Measurements from ENCODE around the gene LRRC8C.
"Not testable (repeated sequence)": the region's sequence is repeated elsewhere in the genome, so short reads cannot be mapped to it uniquely, and the experiment has no call there.

Gene LRRC8C

DNA sequence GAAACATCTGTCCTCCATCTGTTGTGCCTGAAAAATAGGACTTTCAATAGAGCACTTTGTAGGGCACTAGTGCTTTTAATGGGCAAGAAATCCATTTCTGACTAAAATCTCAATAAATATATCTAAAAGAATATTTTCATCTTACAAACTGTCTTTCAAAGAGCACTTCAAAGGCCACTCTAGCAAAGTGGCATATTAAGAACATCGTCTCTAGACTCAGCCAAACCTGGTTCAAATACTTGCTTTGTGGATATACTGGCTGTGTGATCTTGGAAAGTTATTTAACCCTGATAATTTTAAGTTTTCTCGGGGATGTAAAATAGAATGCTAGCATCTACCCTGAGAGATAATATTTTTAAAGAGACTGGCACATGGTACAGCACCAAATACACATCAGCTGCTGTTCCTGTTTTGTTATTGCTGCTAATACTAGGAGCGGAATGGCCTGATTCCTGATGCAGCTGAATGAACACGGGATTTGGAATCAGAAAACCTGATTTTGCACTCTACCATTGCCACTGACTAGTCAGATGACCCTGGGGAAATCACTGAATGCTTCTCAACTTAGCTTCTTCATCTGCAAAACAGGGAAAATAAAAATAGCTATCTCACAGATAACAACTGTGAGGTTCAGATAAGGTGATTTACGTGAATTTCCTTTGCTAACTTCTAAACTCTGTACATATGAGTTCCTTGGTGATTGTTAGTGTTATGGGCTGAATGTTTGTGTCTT lies 25.2 kb upstream of the LRRC8C start:
- no peak for DNase-seq (ENCODE audit: low read depth)

DNA sequence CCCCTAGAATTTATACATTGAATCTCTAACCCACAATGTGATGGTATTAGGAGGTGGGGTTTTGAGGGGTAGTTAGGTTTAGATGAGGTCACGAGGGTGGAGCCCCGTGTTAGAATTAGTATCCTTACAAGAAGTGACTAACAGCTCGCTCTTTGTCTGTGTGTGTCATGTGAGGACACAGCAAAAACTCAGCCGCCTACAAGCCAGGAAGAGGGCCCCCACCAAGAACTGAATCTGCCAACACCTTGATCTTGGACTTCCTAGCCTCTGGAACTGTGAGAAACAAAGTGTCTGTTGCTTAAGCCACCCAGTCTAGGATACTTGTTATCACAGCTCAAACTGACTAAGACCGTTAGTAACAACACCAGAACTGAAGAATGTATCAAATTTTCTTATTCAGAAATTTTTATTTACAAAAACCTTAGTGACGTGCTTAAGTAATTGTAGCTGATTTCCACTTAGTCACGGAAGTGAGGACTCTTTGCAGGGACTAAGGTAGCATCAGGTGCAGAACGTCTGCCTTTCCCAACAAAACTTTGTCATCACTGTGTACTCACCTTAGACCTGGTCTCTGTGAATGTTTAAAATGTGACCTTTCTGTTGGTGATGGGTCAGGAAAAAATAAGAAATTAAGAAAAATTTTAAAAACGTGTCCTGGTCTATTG lies 24.5 kb upstream of the LRRC8C start:
- peak; percentile 46 for DNase-seq (ENCODE audit: low read depth)

DNA sequence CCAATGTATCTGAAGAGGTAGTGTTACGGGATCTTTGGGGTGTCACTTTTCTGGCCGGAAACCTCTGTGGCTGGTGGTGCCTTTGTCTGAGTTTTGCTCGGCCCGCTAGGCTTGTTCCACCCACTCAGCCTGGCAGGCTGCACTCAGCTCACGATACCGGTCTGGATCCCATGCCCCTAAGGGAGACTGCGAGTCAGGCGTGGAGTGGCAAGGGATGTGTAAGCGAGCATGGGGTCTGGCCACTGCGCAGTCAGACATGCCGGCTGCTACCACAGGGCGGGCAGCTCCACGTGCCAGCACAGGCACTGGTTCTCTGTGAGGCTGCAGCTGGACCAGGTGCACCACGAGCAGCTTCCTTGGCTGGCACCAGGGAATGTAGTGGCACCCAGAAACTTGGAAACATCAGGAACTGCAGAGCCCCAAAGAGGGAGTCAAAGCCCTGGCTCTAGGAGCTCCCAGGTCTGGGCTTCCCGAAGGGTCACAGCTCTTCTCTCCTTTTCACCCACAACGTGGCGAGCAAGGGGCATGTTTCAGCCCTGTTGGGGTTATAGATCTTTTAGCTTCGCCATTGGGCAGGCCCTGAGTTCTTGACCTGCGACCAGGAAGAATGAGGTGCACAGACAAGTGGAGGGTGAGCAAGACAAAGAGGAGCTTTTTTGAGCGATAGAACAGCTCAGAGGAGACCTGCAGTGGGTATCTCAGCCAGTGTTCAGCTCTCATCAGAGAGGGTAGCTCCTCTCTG lies 23.8 kb upstream of the LRRC8C start:
- no peak for DNase-seq (ENCODE audit: low read depth)

DNA sequence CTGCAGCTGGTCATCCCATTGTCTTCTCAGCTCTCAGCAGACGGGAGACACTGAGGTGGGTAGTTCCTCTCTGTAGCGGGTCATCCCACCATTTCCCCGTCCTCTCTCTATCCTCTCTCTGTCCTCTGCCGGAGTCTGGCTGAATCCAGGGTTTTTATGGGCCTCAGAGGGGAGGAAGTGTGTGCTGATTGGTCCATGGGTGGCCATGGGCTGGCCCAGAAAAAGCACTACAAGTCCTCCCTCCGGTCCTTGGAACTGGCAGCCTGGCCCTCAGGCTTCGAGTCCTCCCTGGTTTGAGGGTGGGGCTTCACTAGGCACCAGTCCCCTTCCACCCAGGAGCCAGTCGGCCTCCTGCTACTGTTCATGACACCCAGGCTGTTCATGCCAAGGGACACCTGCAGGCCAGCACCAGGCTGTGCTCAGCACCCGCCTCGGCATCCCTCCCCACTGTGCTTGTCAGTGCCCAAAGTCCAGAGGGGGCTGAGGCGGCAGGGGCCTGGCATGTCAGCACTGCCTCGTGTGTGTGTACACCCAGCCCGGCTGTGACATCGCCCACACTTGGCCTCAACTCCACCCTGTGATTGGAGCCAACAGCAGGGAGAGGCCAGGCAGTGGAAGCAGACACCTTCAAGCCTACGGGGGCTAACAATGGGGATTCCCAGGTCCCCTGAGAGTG lies 23.0 kb upstream of the LRRC8C start:
- no peak for DNase-seq (ENCODE audit: low read depth)

DNA sequence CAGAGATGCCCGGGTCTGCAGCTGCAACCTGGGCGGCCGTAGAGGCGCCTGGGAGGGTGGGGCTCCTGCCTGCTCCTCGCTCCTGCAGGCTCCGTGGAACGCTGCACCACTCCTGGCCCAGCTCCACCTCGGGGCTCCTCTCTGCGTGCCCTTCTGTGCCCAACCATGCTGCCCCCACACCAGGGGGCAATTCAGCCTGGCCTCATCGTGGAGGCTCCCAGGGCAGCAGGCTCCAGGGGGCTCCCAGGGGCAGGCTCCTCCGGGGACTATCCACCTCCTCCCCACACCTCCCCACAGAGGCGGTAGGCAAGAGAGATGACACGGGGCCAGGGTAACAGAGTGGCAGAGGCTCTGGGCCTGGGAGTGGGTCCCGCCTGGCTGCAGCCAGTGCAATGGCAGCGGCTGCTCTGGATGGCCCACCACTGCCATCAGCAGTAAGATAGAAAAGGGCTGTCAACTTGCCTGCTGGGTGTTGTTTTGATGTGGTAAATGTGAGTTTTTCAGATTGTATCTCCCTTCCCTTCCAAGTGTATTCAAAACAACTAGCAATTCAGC lies 22.4 kb upstream of the LRRC8C start:
- DNase-seq (ENCODE audit: low read depth) = no peak

DNA sequence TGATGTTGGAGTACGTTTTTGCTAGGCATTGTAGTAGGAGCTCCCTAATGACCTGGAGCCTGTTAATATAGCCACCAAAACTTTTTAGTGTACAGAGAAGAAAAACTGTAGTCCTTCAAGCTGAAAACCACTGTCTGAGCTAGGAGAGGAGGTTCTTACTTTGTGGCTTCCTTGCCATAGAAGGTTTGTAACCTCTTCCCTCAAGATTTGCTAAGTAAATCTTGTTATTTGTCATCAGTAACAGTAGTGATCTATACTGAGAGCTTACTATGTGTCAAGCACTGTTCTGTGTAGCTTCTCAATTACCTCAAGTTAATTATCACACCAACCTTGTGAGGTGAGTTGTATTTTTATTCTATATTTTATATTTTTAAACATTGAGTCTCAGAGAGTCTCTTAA lies 21.2 kb upstream of the LRRC8C start:
- DNase-seq (ENCODE audit: low read depth) = no peak

DNA sequence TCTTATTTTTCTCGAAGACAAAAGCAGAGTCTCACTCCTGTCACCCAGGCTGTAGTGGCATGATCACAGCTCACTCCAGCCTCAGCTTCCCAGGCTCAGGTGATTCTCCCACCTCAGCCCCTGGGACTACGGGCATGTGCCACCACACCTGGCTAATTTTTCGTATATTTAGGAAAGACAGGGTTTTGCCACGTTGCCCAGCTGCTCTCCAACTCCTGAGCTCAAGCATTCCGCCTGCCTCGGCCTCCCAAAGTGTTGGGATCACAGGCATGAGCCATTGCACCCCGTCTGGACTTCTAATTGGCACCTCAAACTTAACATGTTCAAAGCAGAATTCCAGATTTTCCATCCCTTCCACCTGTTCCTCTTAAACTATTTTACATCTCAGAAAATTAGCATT lies 19.0 kb upstream of the LRRC8C start:
- no peak for DNase-seq (ENCODE audit: low read depth)

DNA sequence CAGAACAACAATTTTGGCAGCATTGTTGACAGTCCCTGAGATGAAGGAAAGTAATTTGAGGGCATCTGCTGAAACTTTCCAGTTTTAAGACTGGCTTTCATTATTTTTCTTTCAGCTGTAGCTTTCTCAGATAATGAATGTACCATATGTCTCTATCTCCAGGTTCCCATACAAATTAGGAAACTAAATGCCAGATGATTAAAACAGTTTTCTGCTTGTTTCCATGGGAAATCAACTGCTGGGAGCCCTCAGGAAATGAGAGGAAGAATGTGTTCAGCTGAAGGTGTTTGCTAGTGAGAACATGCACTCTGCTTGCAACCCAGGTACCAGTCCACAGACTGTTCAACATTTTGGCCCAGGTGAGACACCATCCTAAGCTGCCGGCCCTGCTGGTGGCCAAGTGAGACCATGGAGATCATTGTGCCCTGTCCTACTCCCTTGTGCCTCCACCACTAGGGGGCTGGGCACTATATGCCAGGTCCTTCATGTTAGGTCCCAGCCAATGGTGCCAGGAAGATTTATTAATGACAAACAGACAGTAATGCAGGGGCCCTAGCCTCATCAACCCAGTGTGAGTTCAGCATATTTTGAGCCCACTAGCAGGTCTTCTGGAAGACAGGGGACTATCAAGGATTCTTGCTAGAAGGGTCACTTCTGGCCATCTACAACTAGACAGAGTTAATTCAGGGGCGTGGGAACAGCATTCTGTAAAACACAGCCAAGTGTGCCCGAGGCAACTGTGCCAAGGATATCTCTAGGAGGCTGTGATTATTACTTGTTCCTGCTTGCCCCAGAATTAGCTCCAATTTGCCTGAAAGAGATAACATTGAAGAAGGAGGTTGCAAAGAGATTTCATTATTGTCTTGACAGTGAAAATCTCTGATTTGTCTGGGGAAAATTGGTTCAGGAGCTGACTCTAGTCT lies 17.0 kb upstream of the LRRC8C start:
- DNase-seq (ENCODE audit: low read depth) = peak; percentile 43

DNA sequence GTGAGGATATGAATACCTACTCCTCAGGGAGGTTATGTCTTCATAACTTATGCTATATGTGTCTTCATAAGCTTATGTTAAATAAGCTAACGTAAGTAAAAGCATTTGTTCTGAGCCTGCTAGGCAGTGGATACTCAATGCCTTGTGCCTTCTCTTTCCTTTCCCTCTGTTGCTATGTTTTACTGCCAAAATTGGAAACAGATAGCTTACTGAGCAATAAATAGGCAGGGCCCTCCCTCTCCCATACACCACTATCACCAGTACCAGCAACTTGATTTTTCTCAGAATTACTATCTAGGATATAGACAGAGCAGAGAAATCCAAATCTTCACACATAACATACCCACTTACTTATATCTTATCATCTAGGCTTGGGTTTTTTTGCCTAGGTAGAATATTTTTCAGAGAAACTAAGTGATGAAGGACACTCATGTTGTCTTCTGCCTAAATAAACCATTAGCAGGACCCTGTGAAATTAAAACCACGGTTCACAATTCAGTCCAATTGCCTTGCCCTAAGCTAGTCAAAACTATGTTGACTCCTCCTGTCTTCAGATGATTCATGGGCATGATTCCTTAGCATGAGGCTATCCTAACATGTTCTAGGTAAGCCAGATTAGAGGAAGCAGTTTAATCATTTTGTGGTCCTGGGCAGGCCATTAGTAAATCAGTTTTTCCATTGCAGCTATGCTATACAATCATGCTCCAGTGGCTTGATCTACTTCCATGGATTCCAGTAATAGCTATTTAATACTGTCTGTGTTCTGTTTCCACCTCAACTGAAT lies 15.9 kb upstream of the LRRC8C start:
- DNase-seq (ENCODE audit: low read depth) = no peak

DNA sequence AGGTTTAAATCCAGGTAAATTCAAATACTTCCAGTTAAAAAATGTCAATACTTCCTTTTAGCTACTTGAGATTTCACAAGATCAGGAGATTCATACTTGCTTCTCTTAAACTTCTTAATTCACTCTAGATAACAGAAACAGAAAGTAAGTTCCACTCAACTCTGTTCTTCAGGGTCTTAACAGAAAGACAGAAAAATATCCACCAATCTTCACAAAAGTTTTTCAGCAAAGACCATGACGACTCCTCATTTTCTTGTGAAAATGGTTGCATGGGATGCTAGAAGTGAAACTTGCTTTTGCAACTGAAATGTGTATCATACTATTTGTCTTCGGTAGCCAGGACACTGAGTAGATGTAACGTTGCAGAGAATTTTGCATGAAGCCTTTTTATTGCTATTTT lies 12.3 kb upstream of the LRRC8C start:
- no peak for DNase-seq (ENCODE audit: low read depth)

DNA sequence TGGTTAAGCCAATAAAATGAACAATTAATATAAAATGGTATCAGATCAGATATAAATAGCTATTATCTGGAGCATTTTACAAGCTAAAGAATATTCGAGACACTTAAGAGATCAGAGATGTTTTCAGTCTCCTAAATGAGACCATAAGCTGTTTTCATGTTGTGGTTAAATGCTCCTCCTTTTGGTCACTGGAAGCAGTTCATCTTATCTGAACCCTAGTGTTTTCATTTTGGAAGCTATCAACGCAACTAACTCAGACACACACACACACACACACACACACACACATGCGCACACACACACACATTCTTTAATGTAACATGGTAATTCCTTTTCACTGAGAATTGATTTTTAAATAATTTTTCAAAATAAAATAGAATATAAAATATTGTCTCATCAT lies 10.0 kb upstream of the LRRC8C start:
- peak; percentile 17 for DNase-seq (ENCODE audit: low read depth)

DNA sequence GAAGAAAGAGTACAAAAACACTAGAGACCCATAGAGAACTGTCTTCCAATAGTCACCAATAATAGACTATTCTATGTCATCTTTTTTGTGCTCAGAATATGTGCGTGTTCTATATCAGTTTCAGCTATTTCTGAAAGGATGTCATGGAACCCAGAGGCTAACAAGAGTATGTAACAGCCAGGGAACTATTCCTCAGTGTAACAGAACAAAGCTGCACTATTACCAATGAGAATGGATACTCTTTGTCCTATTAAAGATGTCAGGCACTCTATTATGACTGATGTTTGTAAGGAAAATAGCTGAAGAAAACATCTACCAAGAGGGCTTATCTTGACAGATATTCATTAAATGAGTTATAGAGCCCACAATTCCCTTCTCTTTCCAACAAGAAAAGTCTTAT lies 8.6 kb upstream of the LRRC8C start:
- no peak for DNase-seq (ENCODE audit: low read depth)

DNA sequence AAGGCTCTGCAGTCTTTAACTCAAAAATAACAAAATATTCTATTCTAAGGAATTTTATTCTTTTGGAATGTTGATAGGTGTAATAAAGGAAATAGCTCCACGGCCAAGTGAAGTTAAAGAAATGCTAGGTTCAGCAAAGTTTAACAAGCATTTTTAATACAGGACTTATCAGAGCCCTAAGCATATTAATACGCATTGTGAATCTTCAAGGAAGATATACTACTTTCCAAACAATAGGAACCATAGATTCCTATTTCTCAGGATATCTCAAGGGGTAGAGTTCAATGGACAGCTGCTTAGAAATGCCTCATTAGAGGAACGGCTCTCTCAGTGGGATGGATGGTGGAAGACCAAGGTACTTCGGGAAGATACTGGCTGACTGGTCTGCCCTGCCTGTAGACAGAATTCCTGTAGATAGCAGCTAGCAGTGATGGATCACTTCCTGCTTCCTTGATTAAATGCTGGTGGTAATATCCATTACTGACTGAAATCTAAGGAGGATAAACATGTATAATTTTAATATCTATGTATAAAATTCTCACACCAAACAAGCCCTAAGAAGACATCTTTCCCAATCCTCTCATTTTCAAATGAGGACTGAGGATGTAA lies 8.1 kb upstream of the LRRC8C start:
- DNase-seq (ENCODE audit: low read depth) = no peak

DNA sequence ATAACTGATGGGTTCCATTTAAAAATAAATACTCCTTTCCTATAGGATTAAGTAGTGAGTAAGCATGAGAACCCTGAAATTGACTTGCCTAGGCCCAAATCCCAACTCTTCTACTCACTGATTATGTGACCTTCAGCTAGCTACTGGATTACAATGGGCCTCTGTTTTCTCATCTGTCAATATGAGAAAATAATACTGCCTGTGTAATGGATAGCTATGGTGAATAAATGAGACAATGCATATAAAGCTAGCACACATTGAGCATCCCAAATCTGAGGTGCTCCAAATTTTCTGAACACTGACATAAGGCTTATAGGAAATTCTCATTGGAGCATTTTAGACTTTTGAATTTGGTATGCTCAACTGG lies 5.3 kb upstream of the LRRC8C start:
- no peak for DNase-seq (ENCODE audit: low read depth)

DNA sequence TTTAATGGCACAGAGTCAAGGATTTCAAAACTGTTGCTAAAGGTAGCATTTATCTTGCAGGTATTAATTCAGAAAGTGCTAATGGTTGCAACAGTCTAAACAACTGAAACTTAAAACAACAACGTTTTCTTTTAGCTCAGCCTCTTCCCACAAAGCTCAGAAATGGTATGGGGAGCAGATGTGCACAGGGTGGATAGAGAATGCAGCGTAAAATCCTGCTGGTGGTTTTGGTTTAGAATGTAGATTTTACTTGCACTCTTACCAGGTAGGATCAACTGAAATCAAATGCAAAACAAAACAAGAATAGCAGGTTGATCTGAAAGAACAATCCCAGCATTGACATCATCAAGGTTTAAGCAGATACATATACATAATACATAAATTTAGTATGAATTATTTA lies 3.8 kb upstream of the LRRC8C start:
- DNase-seq (ENCODE audit: low read depth) = no peak

DNA sequence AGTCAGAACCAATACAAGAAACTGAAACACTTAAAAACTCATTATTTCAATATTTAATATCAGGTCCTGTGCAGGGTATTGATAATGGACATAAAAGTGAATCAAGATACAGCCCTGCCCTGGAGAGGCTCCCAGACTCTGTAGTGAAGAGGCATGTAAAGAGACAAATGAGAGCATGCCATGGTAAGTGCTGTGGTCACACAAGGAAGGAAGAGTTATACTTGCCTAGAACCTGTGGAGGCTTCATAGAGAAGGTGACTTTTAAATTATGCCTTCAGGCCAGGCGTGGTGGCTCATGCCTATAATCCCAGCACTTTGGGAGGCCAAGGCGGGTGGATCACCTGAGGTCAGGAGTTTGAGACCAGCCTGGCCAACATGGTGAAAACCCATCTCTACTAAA lies 3.3 kb upstream of the LRRC8C start:
- not testable (repeated sequence) for DNase-seq (ENCODE audit: low read depth)

DNA sequence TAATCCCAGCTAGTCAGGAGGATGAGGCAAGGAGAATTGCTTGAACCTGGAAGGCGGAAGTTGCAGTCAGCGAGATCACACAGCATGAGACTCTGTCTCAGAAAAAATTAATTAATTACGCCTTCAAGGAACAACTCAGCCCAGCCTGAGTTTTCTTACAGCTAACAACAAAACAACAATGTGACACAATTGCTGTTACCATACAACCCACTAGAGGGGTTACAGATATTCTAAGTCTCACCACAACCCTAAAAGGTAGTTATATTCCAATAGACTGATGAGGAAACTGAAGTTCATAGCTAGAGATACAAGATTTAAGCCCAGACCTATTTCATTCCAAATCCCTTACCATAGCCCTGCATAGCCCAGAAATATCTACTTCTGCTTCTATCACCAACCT lies 2.9 kb upstream of the LRRC8C start:
- no peak for DNase-seq (ENCODE audit: low read depth)

DNA sequence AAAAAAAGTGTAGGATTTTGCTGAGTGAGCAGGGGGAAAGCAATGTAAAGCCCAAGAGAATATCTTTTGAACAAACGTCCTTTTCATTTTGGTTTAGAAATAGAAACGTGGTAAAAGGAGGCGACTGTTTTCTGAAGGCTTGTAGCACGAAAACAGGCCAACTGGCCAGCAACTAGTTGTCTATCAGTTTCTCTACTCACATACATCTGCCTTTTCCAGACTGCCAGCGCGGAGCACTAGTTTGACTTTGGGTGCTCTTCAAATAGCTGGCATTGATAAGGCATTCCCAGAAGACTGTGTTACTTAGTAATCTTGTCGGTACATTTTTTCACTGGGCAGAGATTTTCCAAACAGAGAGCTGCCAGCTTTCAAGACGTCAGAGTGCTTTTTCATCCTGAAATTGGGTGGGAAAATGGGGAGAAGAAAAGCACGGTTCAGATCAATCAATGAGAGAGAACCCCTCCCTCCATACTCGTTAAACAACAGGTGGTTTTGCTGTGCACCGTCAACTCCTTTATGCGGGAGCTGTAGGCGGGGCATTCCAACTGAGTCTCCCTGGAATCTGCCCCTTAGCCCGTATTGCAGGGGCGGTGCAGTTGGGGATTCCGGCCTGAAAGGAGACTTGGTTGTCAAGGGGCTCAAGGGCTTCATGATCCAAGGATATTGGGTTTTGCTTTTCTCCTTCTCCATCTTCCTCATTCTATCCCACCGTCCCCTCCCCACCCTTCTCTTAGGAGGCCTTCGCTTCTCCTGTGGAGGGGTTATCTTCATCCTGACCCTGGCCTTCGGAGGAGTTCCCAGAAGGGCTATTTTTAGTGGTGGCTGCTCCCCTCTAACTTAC lies 884 bp upstream of the LRRC8C start:
- peak; percentile 17 for DNase-seq (ENCODE audit: low read depth)

DNA sequence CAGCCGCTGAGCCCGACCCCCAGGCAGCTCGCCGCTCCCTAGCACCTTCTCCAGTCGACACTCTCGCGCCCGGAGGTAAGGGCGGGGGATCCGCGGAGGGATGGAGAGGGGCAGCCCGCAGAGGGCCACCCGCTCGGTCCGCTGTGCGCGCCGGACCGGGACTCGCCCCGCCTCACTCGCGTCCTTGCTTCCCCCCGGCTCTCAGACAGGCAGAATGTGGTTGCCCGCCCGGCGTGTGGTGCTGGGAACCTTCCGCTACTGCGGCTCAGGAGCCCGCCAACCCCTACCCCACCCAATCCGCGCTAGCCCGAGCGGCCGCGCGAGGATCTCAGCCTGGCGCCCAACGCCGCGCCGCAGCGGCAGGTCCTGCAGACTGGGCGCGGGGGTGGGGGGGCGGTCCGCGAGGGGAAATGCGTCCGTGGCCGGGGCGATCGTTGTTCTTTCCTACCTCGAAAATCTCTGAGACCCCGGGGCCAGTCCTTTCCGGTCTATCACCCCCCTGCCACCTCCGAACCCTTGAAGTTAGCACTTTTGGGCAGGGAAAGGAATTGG lies 404 bp downstream of the LRRC8C start:
- DNase-seq (ENCODE audit: low read depth) = peak; percentile 72
